Stimulated activated CD4-positive, alpha-beta T cell treated with anti-CD3 and anti-CD28 coated beads, Interleukin-1b, Interleukin-23, amount 100 ng/mL, for 48 hours (primary cell): Measurements from ENCODE around the gene CDIP1.

ENCODE experiments used
- DNase-seq: peaks from one replicate; pipeline ENCODE4 v3.0.0-alpha.2; 2020

Gene CDIP1

GRCh38 chr16:4513086-4513860 is 25.3 kb downstream of the CDIP1 start:
- no peak for DNase-seq

- no peak for DNase-seq
These were observed 26.1 kb downstream of the CDIP1 start for GRCh38 chr16:4512473-4512872.

- peak; percentile 19 for DNase-seq
These were observed 27.0 kb downstream of the CDIP1 start for GRCh38 chr16:4511441-4512082.

GRCh38 chr16:4510747-4511426 is 27.7 kb downstream of the CDIP1 start:
- DNase-seq, result no peak

GRCh38 chr16:4510131-4510530 is 28.4 kb downstream of the CDIP1 start:
- DNase-seq, result no peak

GRCh38 chr16:4509420-4509819 is 29.2 kb downstream of the CDIP1 start:
- no peak for DNase-seq

GRCh38 chr16:4508806-4509205 is 29.8 kb downstream of the CDIP1 start:
- DNase-seq, result no peak

- no peak for DNase-seq
These were observed 30.8 kb downstream of the CDIP1 start for GRCh38 chr16:4507588-4508345.

- peak; percentile 57 for DNase-seq
These were observed 32.1 kb downstream of the CDIP1 start for GRCh38 chr16:4506450-4506849.

GRCh38 chr16:4505356-4506147 is 33.0 kb downstream of the CDIP1 start:
- DNase-seq, result peak; percentile 73

GRCh38 chr16:4501071-4501478 is 37.5 kb downstream of the CDIP1 start:
- no peak for DNase-seq

- peak; percentile 34 for DNase-seq
These were observed 38.3 kb downstream of the CDIP1 start for GRCh38 chr16:4500272-4500671.

- DNase-seq, result no peak
These were observed 39.4 kb downstream of the CDIP1 start for GRCh38 chr16:4499196-4499555.

GRCh38 chr16:4498546-4499195 is 39.9 kb downstream of the CDIP1 start:
- no peak for DNase-seq

- DNase-seq, result no peak
These were observed 42.3 kb downstream of the CDIP1 start for GRCh38 chr16:4496305-4496704.

- no peak for DNase-seq
These were observed 42.8 kb downstream of the CDIP1 start for GRCh38 chr16:4495766-4496165.

- DNase-seq, result no peak
These were observed 43.7 kb downstream of the CDIP1 start for GRCh38 chr16:4494746-4495490.

GRCh38 chr16:4491898-4492297 is 46.7 kb downstream of the CDIP1 start:
- DNase-seq, result no peak

GRCh38 chr16:4489030-4489429 is 49.5 kb downstream of the CDIP1 start:
- DNase-seq, result no peak

GRCh38 chr16:4488499-4488967 is 50.0 kb downstream of the CDIP1 start:
- no peak for DNase-seq

GRCh38 chr16:4487955-4488498 is 50.5 kb downstream of the CDIP1 start:
- no peak for DNase-seq
